Smooth muscle cell (in vitro differentiated cells): ENCODE measurements around the gene RICTOR. TPM values are rescaled to one million over a fixed set of nuclear protein-coding genes. Genes with fewer than 3 reads are reported as not detected.

Experiments used
- DNase-seq: peaks from one replicate; lab custom pipeline; 2025; ENCODE audit not compliant: unreplicated experiment; lab: John Stamatoyannopoulos, UW
- H2AFZ ChIP-seq: fragments of 200-600 bp; sonication (generic); 2 replicates; pipeline ENCODE4 v1.6.0; 2016; ENCODE audit warnings: antibody characterized with exemption, low read depth, mild to moderate bottlenecking
- H3F3A ChIP-seq: fragments of 200-600 bp; sonication (generic); 2 replicates; pipeline ENCODE4 v1.6.0; 2017; ENCODE audit warnings: antibody characterized with exemption, low read depth
- H3K27ac ChIP-seq: fragments of 200-600 bp; sonication (generic); 2 replicates; pipeline ENCODE4 v1.5.1; 2016; ENCODE audit warnings: low read depth, mild to moderate bottlenecking
- H3K27me3 ChIP-seq: fragments of 200-600 bp; sonication (generic); 2 replicates; pipeline ENCODE4 v1.6.1; 2016; ENCODE audit warnings: low read depth, mild to moderate bottlenecking
- H3K36me3 ChIP-seq: fragments of 200-600 bp; sonication (generic); 2 replicates; pipeline ENCODE4 v1.5.1; 2016; ENCODE audit warnings: low read depth
- H3K4me1 ChIP-seq: fragments of 200-600 bp; sonication (generic); 2 replicates; pipeline ENCODE4 v1.5.1; 2016; ENCODE audit warnings: low read depth
- H3K4me2 ChIP-seq: fragments of 200-600 bp; sonication (generic); 2 replicates; pipeline ENCODE4 v1.6.0; 2016; ENCODE audit warnings: mild to moderate bottlenecking
- H3K4me3 ChIP-seq: fragments of 200-600 bp; sonication (generic); 2 replicates; pipeline ENCODE4 v1.5.1; 2016; ENCODE audit warnings: mild to moderate bottlenecking
- H3K79me2 ChIP-seq: fragments of 200-600 bp; sonication (generic); 2 replicates; pipeline ENCODE4 v1.6.0; 2016; ENCODE audit warnings: low read depth, mild to moderate bottlenecking
- H3K9ac ChIP-seq: fragments of 200-600 bp; sonication (generic); 2 replicates; pipeline ENCODE4 v1.6.0; 2016; ENCODE audit warnings: low read depth
- H3K9me3 ChIP-seq: fragments of 200-600 bp; sonication (generic); replicated peaks from 2 replicates; pipeline ENCODE4 v1.5.1; 2016; ENCODE audit warnings: low read depth
- H4K20me1 ChIP-seq: fragments of 200-600 bp; sonication (generic); 2 replicates; pipeline ENCODE4 v1.6.0; 2016; ENCODE audit warnings: low read depth
- WGBS: methylation state at CpG from one replicate; pipeline ENCODE4 v1.1.7; 2016; ENCODE audit warnings: low lambda C conversion rate; 5-methylcytosine and 5-hydroxymethylcytosine counted together
- polyA plus RNA-seq: library from polyadenylated mRNA; unstranded; fragments of >200 nt; fragmentation: Nextera tagmentation; extraction: Ambion mirVana; gene quantifications from 2 replicates; pipeline ENCODE4 v1.2.1, GENCODE V29; 2016
- total RNA-seq: library from RNA; depleted of rRNA; stranded (reverse); fragments of >200 nt; gene quantifications from 2 replicates; pipeline ENCODE4 v1.2.3, GENCODE V29; 2014
- TF ChIP-seq, protein P1 (sequence below): fragments of 200-600 bp; sonication (generic); IDR thresholded peaks from 2 replicates; pipeline ENCODE4 v1.5.1; 2017; ENCODE audit warnings: borderline replicate concordance, mild to moderate bottlenecking, antibody characterized with exemption; ENCODE audit not compliant: insufficient read depth, poor library complexity, severe bottlenecking

Gene RICTOR
- total and polyA plus RNA-seq, 2 experiments from 2014 or later: 3.6 to 30.2 TPM

DNA sequence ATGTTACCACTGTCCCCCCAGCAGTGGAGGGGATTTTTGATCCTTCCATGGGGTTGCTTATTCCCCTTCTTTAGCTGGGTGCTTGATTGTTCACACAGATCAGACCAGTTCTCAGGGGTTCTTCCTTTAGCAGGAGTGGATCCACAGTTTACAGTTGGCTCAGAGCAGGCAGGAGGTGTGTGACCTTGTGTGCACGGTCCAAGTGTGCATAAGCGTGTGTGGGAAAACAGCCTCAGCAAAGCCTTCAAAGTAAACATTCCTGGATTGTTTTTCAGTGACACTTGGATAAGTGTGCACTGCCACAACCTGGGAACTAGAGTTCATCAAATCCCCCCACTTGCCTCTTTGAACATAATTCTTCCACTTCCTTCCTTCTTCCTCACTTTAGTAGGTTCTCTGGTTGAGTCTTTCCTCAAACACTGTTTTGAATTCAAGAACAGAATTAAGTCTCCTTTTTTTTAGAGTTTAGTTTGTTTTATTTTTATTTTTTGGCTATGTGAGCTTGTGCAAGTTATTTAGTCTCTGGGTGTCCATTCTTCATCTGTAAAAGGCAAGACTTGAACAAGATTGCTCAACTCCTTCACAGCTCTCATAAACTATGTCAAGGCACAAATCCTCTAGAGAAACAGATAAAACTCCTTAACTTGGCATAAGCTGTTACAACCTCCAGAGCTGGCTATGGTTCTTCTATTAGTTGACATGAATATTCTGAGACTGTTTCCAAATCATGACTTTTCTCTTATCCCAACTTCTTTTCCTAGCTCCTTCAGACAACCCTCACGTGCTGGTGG, 150.3 kb downstream of the RICTOR start:
- Histone ChIP-seq H3K4me2 (peak overlapping the region; percentile 73), H2AFZ (no peak overlapping the region), H3K9ac (no peak overlapping the region), H3K9me3 (no peaks in the 10 kb centered on the region), H3K4me1 (peaks cover 4% of the 10 kb centered on the region), H3K4me3 (no peak overlapping the region), H4K20me1 (peaks cover 16% of the 10 kb centered on the region), H3K79me2 (no peaks in the 10 kb centered on the region), H3K36me3 (peaks cover 10% of the 10 kb centered on the region), H3K27ac (peak overlapping the region; percentile 87), H3F3A (peaks cover 11% of the 10 kb centered on the region), H3K27me3 (no peaks in the 10 kb centered on the region)
- WGBS: 57% methylated on average over 3 of the region's 3 CpGs
- TF ChIP-seq, protein P1, sequence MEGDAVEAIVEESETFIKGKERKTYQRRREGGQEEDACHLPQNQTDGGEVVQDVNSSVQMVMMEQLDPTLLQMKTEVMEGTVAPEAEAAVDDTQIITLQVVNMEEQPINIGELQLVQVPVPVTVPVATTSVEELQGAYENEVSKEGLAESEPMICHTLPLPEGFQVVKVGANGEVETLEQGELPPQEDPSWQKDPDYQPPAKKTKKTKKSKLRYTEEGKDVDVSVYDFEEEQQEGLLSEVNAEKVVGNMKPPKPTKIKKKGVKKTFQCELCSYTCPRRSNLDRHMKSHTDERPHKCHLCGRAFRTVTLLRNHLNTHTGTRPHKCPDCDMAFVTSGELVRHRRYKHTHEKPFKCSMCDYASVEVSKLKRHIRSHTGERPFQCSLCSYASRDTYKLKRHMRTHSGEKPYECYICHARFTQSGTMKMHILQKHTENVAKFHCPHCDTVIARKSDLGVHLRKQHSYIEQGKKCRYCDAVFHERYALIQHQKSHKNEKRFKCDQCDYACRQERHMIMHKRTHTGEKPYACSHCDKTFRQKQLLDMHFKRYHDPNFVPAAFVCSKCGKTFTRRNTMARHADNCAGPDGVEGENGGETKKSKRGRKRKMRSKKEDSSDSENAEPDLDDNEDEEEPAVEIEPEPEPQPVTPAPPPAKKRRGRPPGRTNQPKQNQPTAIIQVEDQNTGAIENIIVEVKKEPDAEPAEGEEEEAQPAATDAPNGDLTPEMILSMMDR: no peak
- DNase-seq: no peak

DNA sequence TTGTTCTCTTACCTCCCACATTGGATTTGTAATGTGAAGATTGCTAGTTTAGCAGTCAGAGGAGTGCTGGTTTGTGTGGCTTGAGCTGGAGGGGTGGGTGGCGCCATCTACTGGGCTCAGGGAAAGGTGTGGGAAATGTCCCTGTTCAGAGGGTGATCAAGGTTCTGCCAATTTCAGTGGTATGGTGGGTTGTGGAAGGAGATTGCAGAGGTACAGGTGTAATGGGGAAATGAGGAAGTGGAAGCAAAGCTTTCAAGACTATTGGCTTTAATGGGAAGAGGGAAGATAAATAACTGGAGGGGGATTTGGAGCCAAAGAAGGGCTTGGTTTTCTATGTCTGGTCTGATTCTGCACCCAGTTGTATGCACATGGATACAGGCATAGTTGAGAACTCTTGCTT, 152.0 kb downstream of the RICTOR start:
- no peaks in the 10 kb centered on the region for H3K9me3 ChIP-seq
- no peak overlapping the region for H2AFZ ChIP-seq
- H3K4me1 ChIP-seq: peaks cover 4% of the 10 kb centered on the region
- H3F3A ChIP-seq: peaks cover 11% of the 10 kb centered on the region
- WGBS: 0% methylated on average over 1 of the region's 1 CpG
- TF ChIP-seq, protein P1: peak; percentile 84
- no peak overlapping the region for H3K9ac ChIP-seq
- H3K4me2 ChIP-seq: no peak overlapping the region
- no peak overlapping the region for H3K27ac ChIP-seq
- H3K4me3 ChIP-seq: no peak overlapping the region
- H3K27me3 ChIP-seq: no peaks in the 10 kb centered on the region
- DNase-seq: no peak
- no peaks in the 10 kb centered on the region for H3K79me2 ChIP-seq
- H3K36me3 ChIP-seq: peaks cover 3% of the 10 kb centered on the region
- peaks cover 16% of the 10 kb centered on the region for H4K20me1 ChIP-seq

DNA sequence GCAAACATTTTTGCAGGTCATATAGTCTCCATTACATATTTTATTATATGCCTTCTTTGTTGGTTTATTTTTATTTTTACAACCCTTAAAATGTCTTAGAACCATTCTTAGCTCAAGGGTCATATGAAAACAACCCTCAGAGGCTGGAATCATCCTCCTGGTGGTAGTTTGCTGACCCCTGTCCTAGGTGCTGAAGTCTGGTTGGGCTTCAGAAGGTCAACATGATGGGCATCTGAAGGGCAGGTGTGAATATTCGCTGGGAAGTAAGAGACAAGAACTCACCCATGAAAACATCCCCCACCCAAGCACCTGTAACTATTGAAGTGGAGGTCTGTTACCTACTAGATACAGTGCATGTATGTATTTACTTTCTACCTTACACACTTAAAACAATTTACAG, 153.0 kb downstream of the RICTOR start:
- H3F3A ChIP-seq: peaks cover 11% of the 10 kb centered on the region
- no peak overlapping the region for H2AFZ ChIP-seq
- H3K27me3 ChIP-seq: no peaks in the 10 kb centered on the region
- H4K20me1 ChIP-seq: peaks cover 16% of the 10 kb centered on the region
- WGBS: 75% methylated on average over 1 of the region's 1 CpG
- TF ChIP-seq, protein P1: no peak
- H3K4me2 ChIP-seq: no peak overlapping the region
- no peaks in the 10 kb centered on the region for H3K36me3 ChIP-seq
- no peak overlapping the region for H3K9ac ChIP-seq
- H3K9me3 ChIP-seq: no peaks in the 10 kb centered on the region
- DNase-seq: no peak
- no peak overlapping the region for H3K27ac ChIP-seq
- H3K4me1 ChIP-seq: peaks cover 4% of the 10 kb centered on the region
- no peak overlapping the region for H3K4me3 ChIP-seq
- no peaks in the 10 kb centered on the region for H3K79me2 ChIP-seq

DNA sequence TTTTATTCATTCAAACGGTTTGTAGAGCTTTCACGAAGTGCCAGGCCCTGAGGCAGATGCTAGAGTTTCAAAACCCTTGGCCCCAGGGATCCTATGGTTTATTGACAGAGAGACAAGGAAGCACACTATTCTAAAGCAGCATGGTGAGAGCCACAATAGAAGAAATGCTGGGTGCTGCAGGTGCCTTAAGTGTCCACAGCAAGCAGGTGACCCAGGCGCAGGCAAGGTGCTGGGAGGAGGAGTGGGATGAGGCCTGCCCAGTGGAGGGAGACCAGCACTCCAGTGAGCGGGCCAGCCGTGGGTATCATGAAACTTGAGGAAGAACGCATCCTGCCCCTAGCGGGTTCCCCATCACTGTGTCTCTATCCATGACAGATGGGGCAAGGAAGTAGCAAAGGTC, 157.4 kb downstream of the RICTOR start:
- peaks cover 7% of the 10 kb centered on the region for H4K20me1 ChIP-seq
- H3K27ac ChIP-seq: no peak overlapping the region
- H2AFZ ChIP-seq: no peak overlapping the region
- TF ChIP-seq, protein P1: no peak
- H3F3A ChIP-seq: no peaks in the 10 kb centered on the region
- no peaks in the 10 kb centered on the region for H3K27me3 ChIP-seq
- H3K36me3 ChIP-seq: peaks cover 3% of the 10 kb centered on the region
- WGBS: 69% methylated on average over 7 of the region's 7 CpGs
- H3K9ac ChIP-seq: no peak overlapping the region
- DNase-seq: no peak
- no peaks in the 10 kb centered on the region for H3K79me2 ChIP-seq
- no peak overlapping the region for H3K4me3 ChIP-seq
- no peak overlapping the region for H3K4me2 ChIP-seq
- no peaks in the 10 kb centered on the region for H3K4me1 ChIP-seq
- no peaks in the 10 kb centered on the region for H3K9me3 ChIP-seq
